HCT116 (cell line): ENCODE results near the gene KCNK15. TPM values are rescaled to one million over a fixed set of nuclear protein-coding genes. Genes with fewer than 3 reads are reported as not detected.
A peak's percentile ranks its signal among the peaks of the same experiment; 100 is the strongest.

Experiments
- ATAC-seq: fragments of 200-7000 bp; cut with Tn5 transposase; 2 replicates; pipeline ENCODE4 v1.9.1; 2020; ENCODE audit warnings: mild to moderate bottlenecking, moderate library complexity
- BruUV-seq: library from RNA; stranded (reverse); fragments of 400-500 nt; replicated peaks from 2 replicates; lab custom pipeline; 2021; lab: Mats Ljungman, UMichigan
- CTCF ChIA-PET: fragments of 300-600 bp; sonication (Branson Sonifier 250); formaldehyde crosslinking; loops from one replicate; lab custom pipeline; 2021; ENCODE audit warnings: antibody characterized with exemption; lab: Charles Lee
- POLR2A ChIA-PET: fragments of 300-600, 350-600 bp; sonication (Branson Sonifier 250); formaldehyde crosslinking; loops from one replicate; lab custom pipeline; 2021; ENCODE audit warnings: antibody characterized with exemption; lab: Charles Lee
- RAD21 ChIA-PET, 2 experiments: fragments of 300-600 bp; sonication (Branson Sonifier 250); formaldehyde crosslinking; loops; one replicate each; lab custom pipeline; 2023; ENCODE audit warnings: low total read pairs in 2 of 2; ENCODE audit not compliant: uncharacterized antibody in 2 of 2, unreplicated experiment in 2 of 2, low non-redundant PET in 1 of 2; lab: Charles Lee
- DNase-seq: peaks from one replicate; pipeline ENCODE4 v3.0.0-alpha.2; 2010; ENCODE audit warnings: low read depth, low spot score
- H2AFZ ChIP-seq: fragments of 200-600 bp; shearing (Covaris generic), sonication (generic); 2 replicates; pipeline ENCODE4 v1.6.1; 2017; ENCODE audit warnings: low read depth, mixed run types, mixed read lengths, antibody characterized with exemption, low read length; ENCODE audit not compliant: poor library complexity, severe bottlenecking
- H3K27ac ChIP-seq: 2 replicates; pipeline ENCODE4 v1.5.1; 2012; ENCODE audit warnings: low read depth, low read length
- H3K27me3 ChIP-seq: fragments of 200-600 bp; sonication (generic); 2 replicates; pipeline ENCODE4 v1.6.1; 2016; ENCODE audit warnings: mixed run types, low read length, mixed read lengths; ENCODE audit not compliant: insufficient read depth
- H3K36me3 ChIP-seq, 2 experiments: fragments of 200-500 bp in 1 of 2; fragments of 200-600 bp in 1 of 2; sonication (Bioruptor generic) in 1 of 2; sonication (generic) in 1 of 2; 2 replicates each; pipeline versions ENCODE4 v1.5.1 to v1.6.1; 2014 to 2016; ENCODE audit warnings: low read length in 2 of 2, inconsistent platforms in 1 of 2, mixed read lengths in 1 of 2, mixed run types in 1 of 2; ENCODE audit not compliant: insufficient read depth in 2 of 2, control insufficient read depth in 1 of 2
- H3K4me1 ChIP-seq, 2 experiments: fragments of 200-600 bp in 1 of 2; sonication (generic) in 1 of 2; 2 replicates each; pipeline versions ENCODE4 v1.5.1 to v1.6.1; 2012 to 2017; ENCODE audit warnings: low read length in 2 of 2, inconsistent platforms in 1 of 2, mild to moderate bottlenecking in 1 of 2, mixed read lengths in 1 of 2, mixed run types in 1 of 2, moderate library complexity in 1 of 2; ENCODE audit not compliant: insufficient read depth in 2 of 2, control insufficient read depth in 1 of 2
- H3K4me2 ChIP-seq: fragments of 200-600 bp; sonication (generic); 2 replicates; pipeline ENCODE4 v1.6.1; 2017; ENCODE audit warnings: mixed run types, low read length, mixed read lengths
- H3K4me3 ChIP-seq, 2 experiments: fragments of 200-600 bp in 1 of 2; sonication (generic) in 1 of 2; replicated peaks in 1 of 2; 2 replicates each; pipeline ENCODE4 v1.5.1; 2011 to 2016; ENCODE audit warnings: low read length in 2 of 2, control low read depth in 1 of 2, low read depth in 1 of 2, mild to moderate bottlenecking in 1 of 2, mixed read lengths in 1 of 2, mixed run types in 1 of 2
- H3K79me2 ChIP-seq: fragments of 200-600 bp; sonication (generic); 2 replicates; pipeline ENCODE4 v1.6.1; 2017; ENCODE audit warnings: mild to moderate bottlenecking, mixed run types, low read length, moderate library complexity, mixed read lengths; ENCODE audit not compliant: insufficient read depth
- H3K9ac ChIP-seq: fragments of 200-600 bp; sonication (generic); 2 replicates; pipeline ENCODE4 v1.6.1; 2016; ENCODE audit warnings: low read length, mixed read lengths
- H3K9me2 ChIP-seq: fragments of 200-600 bp; sonication (generic), shearing (Covaris generic); 2 replicates; pipeline ENCODE4 v1.6.1; 2017; ENCODE audit warnings: mixed run types, mild to moderate bottlenecking, moderate library complexity; ENCODE audit not compliant: insufficient read depth
- H3K9me3 ChIP-seq, 2 experiments: fragments of 200-500 bp in 1 of 2; fragments of 200-600 bp in 1 of 2; sonication (Bioruptor generic) in 1 of 2; sonication (generic) in 1 of 2; 2 replicates each; pipeline ENCODE4 v1.6.1; 2014 to 2017; ENCODE audit warnings: low read length in 2 of 2, mixed read lengths in 2 of 2, inconsistent platforms in 1 of 2, low read depth in 1 of 2, mild to moderate bottlenecking in 1 of 2, mixed run types in 1 of 2, moderate library complexity in 1 of 2; ENCODE audit not compliant: control insufficient read depth in 1 of 2, insufficient read depth in 1 of 2
- H4K20me1 ChIP-seq: fragments of 200-600 bp; sonication (generic), shearing (Covaris generic); 2 replicates; pipeline ENCODE4 v1.6.1; 2017; ENCODE audit warnings: mixed run types, mild to moderate bottlenecking, moderate library complexity; ENCODE audit not compliant: insufficient read depth
- CBX3 ChIP-seq: IDR thresholded peaks from 2 replicates; pipeline ENCODE4 v1.6.1; 2012; ENCODE audit warnings: low read depth
- CEBPB ChIP-seq: IDR thresholded peaks from 2 replicates; pipeline ENCODE4 v1.6.1; 2012; ENCODE audit warnings: low read depth
- EGR1 ChIP-seq: IDR thresholded peaks from 2 replicates; pipeline ENCODE4 v1.6.1; 2012; ENCODE audit warnings: low read depth
- ELF1 ChIP-seq: IDR thresholded peaks from 2 replicates; pipeline ENCODE4 v1.6.1; 2012; ENCODE audit warnings: low read depth, borderline replicate concordance
- EZH2 ChIP-seq: fragments of 200-600 bp; sonication (generic); IDR thresholded peaks from 2 replicates; pipeline ENCODE4 v1.6.1; 2017; ENCODE audit warnings: antibody characterized with exemption, mixed run types
- FOSL1 ChIP-seq: IDR thresholded peaks from 2 replicates; pipeline ENCODE4 v1.6.1; 2012; ENCODE audit warnings: low read depth
- JUND ChIP-seq: IDR thresholded peaks from 2 replicates; pipeline ENCODE4 v1.6.1; 2012
- POLR2A ChIP-seq: IDR thresholded peaks from 2 replicates; pipeline ENCODE4 v1.7.0; 2011; ENCODE audit warnings: borderline replicate concordance; ENCODE audit not compliant: insufficient read depth, insufficient read length; ENCODE audit errors: extremely low read depth
- POLR2AphosphoS5 ChIP-seq: IDR thresholded peaks from 2 replicates; pipeline ENCODE4 v1.6.1; 2011; ENCODE audit warnings: mild to moderate bottlenecking, low read depth, low read length, moderate library complexity
- RAD21 ChIP-seq: IDR thresholded peaks from 2 replicates; pipeline ENCODE4 v1.6.1; 2012; ENCODE audit warnings: low read depth, mild to moderate bottlenecking
- TCF7L2 ChIP-seq: IDR thresholded peaks from 2 replicates; pipeline ENCODE4 v1.7.0; 2011; ENCODE audit warnings: borderline replicate concordance, inconsistent platforms; ENCODE audit not compliant: insufficient read depth, insufficient read length; ENCODE audit errors: extremely low read depth
- ZFX ChIP-seq: fragments of 450-650 bp; IDR thresholded peaks from 2 replicates; pipeline ENCODE4 v1.6.1; 2017
- intact Hi-C: fragments of 100-400 bp; cut with micrococcal nuclease; formaldehyde crosslinking; loops from 2 replicates; pipeline ENCODE4 v1.10.0; 2022
- total RNA-seq: library from RNA; stranded (reverse); gene quantifications from one replicate; pipeline ENCODE4 v1.2.1, GENCODE V29; 2021; ENCODE audit not compliant: unreplicated experiment
- TF ChIP-seq, protein P1 (sequence below): IDR thresholded peaks from 2 replicates; pipeline ENCODE4 v1.6.1; 2012
- TF ChIP-seq, protein P2 (sequence below): IDR thresholded peaks from 2 replicates; pipeline ENCODE4 v1.6.1; 2011; ENCODE audit warnings: mild to moderate bottlenecking, low read length, moderate library complexity; ENCODE audit not compliant: insufficient replicate concordance; ENCODE audit errors: extremely low read depth
- TF ChIP-seq, protein P3 (sequence below): IDR thresholded peaks from 2 replicates; pipeline ENCODE4 v1.6.1; 2012; ENCODE audit warnings: low read depth
- TF ChIP-seq, protein P4 (sequence below), 3 experiments: fragments of 200-600 bp in 1 of 3; sonication (generic) in 1 of 3; IDR thresholded peaks in 2 of 3; conservative IDR thresholded peaks in 1 of 3; 2 replicates each; pipeline ENCODE4 v1.5.1; 2012 to 2017; ENCODE audit warnings: low read depth in 2 of 3, low read length in 2 of 3, antibody characterized with exemption in 1 of 3, borderline replicate concordance in 1 of 3, control low read depth in 1 of 3, mild to moderate bottlenecking in 1 of 3, mixed read lengths in 1 of 3, mixed run types in 1 of 3, moderate library complexity in 1 of 3; ENCODE audit not compliant: insufficient read depth in 1 of 3
- TF ChIP-seq, protein P5 (sequence below): IDR thresholded peaks from 2 replicates; pipeline ENCODE4 v1.6.1; 2012

KCNK15 gene
- total RNA-seq, 1 experiment from 2014 or later, result not detected

DNA sequence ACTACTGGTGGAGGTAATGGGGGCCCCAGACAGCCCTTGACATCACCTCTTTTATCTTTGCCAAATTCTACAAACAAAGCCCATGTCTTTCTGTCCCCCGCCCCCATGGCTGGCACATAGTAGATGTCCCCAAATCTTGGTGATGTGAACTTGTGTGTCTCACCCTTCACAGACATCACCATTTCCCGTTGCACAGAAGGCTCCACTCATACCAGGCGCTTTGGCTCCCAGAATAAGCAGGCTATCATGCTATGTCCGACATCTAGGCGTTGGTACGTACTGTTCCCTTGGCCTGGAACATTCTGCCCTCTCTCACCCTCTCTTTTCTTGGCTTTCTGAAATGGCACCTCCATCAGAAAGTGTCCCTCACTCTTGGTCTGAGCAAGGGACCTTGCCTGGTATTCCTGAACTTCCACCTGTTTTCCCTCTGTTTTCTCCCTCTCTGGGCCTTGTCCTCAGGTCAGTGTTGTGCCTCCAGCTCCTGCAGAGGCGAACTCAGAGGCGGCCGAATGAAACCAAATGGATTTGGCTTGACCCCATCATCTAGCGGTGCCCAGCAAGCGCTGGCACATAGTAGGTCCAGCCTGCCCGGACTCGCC is 31.5 kb upstream of the KCNK15 start:
- Histone ChIP-seq H3K79me2 (no peaks in the 10 kb centered on the region), H3K4me3 (no peak overlapping the region), H3K9me2 (no peaks in the 10 kb centered on the region), H3K36me3 (no peaks in the 10 kb centered on the region), H3K4me1 (peaks cover 24% of the 10 kb centered on the region in 2 experiments), H3K27ac (no peak overlapping the region), H3K4me2 (peak overlapping the region; percentile 70), H3K9ac (no peak overlapping the region), H3K9me3 (no peaks in the 10 kb centered on the region), H4K20me1 (no peaks in the 10 kb centered on the region), H3K27me3 (0 out of 2 replicates have a peak, but pooled peaks cover 3% of the 10 kb centered on the region), H2AFZ (no peak overlapping the region)
- TF ChIP-seq CBX3, result no peak
- TF ChIP-seq POLR2A, result no peak
- TF ChIP-seq, protein P1, sequence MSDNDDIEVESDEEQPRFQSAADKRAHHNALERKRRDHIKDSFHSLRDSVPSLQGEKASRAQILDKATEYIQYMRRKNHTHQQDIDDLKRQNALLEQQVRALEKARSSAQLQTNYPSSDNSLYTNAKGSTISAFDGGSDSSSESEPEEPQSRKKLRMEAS, result no peak
- no peak for TF ChIP-seq EZH2
- no peak for TF ChIP-seq FOSL1
- TF ChIP-seq, protein P2, sequence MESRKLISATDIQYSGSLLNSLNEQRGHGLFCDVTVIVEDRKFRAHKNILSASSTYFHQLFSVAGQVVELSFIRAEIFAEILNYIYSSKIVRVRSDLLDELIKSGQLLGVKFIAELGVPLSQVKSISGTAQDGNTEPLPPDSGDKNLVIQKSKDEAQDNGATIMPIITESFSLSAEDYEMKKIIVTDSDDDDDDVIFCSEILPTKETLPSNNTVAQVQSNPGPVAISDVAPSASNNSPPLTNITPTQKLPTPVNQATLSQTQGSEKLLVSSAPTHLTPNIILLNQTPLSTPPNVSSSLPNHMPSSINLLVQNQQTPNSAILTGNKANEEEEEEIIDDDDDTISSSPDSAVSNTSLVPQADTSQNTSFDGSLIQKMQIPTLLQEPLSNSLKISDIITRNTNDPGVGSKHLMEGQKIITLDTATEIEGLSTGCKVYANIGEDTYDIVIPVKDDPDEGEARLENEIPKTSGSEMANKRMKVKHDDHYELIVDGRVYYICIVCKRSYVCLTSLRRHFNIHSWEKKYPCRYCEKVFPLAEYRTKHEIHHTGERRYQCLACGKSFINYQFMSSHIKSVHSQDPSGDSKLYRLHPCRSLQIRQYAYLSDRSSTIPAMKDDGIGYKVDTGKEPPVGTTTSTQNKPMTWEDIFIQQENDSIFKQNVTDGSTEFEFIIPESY, result no peak
- TF ChIP-seq POLR2AphosphoS5, result no peak
- no peak for TF ChIP-seq RAD21
- TF ChIP-seq TCF7L2, result no peak
- no peak for TF ChIP-seq ELF1
- TF ChIP-seq JUND, result no peak
- no peak for TF ChIP-seq ZFX
- no peak for TF ChIP-seq EGR1
- TF ChIP-seq, protein P3, sequence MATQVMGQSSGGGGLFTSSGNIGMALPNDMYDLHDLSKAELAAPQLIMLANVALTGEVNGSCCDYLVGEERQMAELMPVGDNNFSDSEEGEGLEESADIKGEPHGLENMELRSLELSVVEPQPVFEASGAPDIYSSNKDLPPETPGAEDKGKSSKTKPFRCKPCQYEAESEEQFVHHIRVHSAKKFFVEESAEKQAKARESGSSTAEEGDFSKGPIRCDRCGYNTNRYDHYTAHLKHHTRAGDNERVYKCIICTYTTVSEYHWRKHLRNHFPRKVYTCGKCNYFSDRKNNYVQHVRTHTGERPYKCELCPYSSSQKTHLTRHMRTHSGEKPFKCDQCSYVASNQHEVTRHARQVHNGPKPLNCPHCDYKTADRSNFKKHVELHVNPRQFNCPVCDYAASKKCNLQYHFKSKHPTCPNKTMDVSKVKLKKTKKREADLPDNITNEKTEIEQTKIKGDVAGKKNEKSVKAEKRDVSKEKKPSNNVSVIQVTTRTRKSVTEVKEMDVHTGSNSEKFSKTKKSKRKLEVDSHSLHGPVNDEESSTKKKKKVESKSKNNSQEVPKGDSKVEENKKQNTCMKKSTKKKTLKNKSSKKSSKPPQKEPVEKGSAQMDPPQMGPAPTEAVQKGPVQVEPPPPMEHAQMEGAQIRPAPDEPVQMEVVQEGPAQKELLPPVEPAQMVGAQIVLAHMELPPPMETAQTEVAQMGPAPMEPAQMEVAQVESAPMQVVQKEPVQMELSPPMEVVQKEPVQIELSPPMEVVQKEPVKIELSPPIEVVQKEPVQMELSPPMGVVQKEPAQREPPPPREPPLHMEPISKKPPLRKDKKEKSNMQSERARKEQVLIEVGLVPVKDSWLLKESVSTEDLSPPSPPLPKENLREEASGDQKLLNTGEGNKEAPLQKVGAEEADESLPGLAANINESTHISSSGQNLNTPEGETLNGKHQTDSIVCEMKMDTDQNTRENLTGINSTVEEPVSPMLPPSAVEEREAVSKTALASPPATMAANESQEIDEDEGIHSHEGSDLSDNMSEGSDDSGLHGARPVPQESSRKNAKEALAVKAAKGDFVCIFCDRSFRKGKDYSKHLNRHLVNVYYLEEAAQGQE, result no peak
- TF ChIP-seq, protein P4, sequence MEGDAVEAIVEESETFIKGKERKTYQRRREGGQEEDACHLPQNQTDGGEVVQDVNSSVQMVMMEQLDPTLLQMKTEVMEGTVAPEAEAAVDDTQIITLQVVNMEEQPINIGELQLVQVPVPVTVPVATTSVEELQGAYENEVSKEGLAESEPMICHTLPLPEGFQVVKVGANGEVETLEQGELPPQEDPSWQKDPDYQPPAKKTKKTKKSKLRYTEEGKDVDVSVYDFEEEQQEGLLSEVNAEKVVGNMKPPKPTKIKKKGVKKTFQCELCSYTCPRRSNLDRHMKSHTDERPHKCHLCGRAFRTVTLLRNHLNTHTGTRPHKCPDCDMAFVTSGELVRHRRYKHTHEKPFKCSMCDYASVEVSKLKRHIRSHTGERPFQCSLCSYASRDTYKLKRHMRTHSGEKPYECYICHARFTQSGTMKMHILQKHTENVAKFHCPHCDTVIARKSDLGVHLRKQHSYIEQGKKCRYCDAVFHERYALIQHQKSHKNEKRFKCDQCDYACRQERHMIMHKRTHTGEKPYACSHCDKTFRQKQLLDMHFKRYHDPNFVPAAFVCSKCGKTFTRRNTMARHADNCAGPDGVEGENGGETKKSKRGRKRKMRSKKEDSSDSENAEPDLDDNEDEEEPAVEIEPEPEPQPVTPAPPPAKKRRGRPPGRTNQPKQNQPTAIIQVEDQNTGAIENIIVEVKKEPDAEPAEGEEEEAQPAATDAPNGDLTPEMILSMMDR (IDR thresholded peaks at IDR 0.05 in 2 of 3, conservative IDR thresholded peaks at IDR 0.05 in 1 of 3; ENCODE audit: borderline replicate concordance in 1 of 3, insufficient read depth in 1 of 3, low read depth in 2 of 3, low read length in 2 of 3), result no peak
- no peak for TF ChIP-seq CEBPB
- TF ChIP-seq, protein P5, sequence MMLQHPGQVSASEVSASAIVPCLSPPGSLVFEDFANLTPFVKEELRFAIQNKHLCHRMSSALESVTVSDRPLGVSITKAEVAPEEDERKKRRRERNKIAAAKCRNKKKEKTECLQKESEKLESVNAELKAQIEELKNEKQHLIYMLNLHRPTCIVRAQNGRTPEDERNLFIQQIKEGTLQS, result no peak
- ChIA-PET POLR2A (no interaction called here), RAD21 (no interaction called here), CTCF (interaction anchor here (1.4 kb wide), 1 partner anchor 33 kb away, joined by 4 read pairs; no protein-coding TSS in a partner anchor)
- no TSS peak for BruUV-seq
- intact Hi-C loops, result no loop called here
- DNase-seq (no peak), ATAC-seq (peak; percentile 48)
